NCI-H524 (cell line): Measurements from ENCODE around the gene GAB4.
A peak's percentile ranks its signal among the peaks of the same experiment; 100 is the strongest.
"Not testable (repeated sequence)": the region's sequence is repeated elsewhere in the genome, so short reads cannot be mapped to it uniquely, and the experiment has no call there.

Experiments used
- DNase-seq, 2 experiments: peaks; one replicate each; lab custom pipeline; 2025; lab: John Stamatoyannopoulos, UW

The GAB4 gene, protein sequence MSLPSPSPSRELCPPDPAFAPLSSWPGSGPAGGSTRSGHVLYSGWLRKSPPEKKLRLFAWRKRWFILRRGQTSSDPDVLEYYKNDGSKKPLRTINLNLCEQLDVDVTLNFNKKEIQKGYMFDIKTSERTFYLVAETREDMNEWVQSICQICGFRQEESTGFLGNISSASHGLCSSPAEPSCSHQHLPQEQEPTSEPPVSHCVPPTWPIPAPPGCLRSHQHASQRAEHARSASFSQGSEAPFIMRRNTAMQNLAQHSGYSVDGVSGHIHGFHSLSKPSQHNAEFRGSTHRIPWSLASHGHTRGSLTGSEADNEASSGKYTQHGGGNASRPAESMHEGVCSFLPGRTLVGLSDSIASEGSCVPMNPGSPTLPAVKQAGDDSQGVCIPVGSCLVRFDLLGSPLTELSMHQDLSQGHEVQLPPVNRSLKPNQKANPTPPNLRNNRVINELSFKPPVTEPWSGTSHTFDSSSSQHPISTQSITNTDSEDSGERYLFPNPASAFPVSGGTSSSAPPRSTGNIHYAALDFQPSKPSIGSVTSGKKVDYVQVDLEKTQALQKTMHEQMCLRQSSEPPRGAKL

DNA sequence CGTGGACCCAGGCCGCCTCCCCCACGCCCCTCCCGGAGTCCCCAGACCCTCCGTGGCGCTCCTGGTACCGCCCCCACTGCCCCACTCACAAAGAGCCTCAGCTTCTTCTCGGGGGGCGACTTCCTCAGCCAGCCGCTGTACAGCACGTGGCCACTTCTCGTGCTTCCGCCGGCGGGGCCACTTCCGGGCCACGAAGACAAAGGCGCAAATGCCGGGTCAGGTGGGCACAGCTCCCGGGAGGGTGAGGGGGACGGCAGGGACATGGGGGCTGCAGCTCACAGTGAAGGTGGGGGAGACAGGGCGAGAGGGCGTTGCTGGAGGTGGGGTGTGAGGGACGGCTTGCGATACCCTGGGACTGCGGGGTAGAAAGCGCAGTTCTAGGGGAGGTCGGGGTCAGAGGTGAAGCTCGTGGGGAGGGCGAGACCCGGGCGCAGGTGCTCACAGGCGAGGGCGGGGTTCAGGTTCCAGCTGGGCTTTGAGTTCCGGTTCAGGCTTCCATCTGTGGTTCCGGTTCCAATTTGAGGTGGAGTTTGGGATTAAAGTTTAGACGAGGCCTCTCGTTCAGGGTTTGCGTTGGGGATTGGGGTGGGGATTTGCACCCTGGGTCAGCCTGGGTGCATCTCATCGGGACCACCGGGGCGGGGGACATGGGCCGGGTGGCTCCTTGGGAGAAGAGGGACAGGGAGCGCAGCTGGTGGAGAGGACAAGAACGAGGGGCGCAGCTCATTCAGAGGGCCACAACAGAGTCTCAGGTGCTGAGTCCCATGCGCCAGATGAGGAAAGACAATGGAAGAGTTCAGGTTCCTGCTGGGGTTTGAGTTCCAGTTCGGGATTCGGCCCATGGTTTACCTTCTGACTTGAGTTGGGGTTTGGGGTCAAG lies at the start of gene GAB4:
Gene GAB4 (minus strand): TSS at position 371 of the 880 bp plus-strand sequence. CDS start 108 bp downstream, at position 263.
- no peak for DNase-seq

DNA sequence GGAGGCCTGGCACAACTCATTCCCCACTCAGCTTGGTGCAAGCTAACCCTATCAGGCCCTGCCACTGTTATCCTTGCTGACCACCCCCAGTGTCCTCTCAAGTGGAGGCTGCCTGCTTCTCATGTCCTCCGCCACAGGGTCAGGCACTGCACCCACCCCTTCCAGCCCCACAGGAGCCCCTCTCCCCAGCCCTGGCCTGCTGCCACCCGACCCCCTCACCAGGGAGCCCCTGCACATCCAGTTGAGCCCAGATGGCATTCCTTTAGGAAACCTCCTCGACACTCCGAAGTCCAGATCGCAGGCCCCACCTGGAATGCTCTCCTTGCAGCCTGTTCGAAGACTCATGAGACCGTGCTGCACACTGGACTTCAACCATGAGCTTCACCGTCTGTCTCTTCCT lies 48.8 kb upstream of the GAB4 start:
- DNase-seq, result no peak

DNA sequence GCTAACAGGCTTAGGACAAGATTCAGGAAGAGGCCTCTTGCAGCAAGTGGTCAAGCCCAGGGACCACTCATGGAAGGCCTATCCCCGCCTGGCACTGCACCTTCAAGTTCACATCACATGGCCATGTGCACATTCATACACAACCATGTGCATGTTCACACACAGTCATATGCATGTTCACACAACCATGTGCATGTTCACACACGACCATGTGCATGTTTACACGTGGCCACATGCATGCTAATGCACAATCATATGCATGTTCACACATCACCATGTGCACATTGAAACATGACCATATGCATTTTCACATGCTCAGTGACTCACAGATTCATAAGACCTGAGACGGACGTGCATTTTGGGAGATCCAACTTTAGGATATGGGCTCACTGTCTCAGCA lies 48.0 kb upstream of the GAB4 start:
- DNase-seq, result no peak

DNA sequence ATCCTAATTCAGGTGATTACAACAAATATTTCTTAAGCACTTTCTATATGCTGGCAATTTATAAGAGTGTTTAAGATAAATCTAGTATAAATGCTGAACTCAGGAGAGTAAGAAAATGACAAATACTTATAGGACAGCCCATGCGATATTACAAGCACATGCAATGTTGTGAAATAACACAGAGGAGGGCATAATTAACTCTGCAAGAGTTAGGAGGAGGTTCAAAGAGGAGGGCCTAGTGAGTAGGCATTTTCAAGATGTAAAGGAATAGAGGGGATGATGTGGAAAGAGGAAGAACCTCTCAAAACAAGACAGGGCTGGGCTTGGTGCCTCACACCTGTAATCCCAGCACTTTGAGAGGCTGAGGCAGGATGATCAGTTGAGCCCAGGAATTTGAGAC lies 39.6 kb upstream of the GAB4 start:
- no peak for DNase-seq

DNA sequence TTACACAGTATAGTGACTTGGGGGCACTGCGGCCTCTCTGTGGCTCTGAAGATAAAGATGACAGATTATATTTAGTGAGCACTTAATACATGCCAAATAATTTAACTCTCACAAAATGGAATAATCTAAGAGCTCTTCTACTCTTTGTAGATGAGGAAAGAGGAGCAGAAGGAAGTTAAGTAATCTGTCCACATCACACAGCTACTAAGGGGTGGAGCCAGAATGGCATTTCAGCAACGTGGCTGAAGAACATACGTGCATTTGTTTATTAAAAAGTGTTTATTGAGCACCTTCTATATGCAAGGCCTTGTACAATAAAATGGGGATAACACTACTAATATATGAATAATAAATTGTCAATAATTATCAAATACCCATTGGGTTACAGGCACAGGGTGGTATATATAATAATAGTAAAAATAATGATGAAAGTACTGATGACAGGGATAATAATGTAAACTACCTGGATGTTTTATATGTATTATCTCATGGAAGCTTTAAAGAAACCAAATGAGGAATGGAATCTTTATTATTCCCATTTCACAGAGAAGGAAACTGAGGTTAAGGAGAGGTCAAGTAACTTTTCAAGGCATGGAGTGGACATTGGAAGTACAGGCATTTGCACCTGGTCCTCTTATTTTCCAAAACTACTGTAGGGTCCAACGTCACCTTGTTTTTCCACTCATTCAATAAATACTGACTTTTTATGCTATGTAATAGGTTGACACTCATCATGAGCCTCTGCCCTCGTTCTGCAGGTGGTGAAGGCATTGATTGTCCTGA lies 38.7 kb upstream of the GAB4 start:
- no peak for DNase-seq

DNA sequence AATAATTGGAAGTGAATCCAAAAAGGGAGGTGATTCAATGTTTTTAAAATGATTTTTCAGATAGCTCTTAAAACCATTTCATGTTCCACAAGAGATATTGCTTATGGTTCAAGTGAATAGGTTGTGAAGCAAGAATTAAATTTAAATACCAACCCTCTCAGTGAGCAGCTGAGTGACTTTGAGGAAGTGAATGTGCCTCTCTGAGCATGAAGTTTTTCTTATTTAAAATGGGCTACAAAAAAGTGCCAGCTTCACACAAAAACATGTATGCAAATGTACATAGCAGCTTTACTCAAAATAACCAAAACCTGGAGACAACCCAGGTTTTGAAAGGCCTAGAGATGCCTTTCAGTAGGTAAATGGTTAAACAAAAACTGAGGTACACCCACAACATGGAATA lies 35.5 kb upstream of the GAB4 start:
- no peak for DNase-seq

DNA sequence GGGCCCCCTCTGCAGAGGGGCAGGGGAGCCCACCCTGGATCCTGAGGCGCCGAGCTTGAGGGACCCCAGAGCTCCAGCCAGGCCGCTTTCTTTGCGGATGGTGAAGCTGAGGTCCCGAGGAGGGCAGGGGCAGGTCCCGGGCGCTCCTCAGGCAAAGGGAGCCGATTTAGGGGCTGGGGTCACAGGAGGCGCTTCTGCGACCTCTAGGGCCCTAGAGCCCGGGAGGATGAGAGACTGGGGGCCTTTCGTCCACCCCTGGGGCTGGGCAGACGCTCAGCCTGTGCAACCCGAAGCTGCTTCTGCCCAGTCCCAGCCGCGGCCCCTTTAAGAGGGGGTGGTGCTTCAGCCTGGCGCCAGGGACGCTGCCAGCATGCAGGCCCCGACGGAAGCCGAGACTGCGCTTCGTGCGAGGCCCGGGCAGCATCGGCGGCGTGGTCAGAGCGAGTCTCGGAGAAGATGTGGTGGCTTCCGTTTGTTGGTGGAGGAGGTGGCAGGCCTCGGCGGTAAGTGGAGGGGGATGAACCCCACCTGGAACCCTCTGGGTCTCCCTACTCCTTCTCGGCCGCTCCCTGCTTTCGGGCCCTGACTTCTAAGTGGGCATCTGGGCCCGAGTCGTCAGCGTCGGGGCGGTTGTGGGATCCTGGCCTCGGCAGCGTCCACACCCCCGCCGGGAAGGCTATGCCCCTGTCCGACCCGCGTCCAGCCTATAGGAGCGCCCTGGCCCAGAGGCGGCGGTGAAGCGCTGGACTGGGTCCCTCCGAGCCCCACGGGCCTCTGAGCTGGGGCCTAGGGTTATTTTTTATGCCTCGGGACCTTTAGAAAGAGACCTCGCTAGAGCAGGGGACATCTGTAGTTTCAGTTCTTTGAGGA lies 29.1 kb upstream of the GAB4 start:
- peak in 1 of 2 experiments; percentile 40 for DNase-seq

DNA sequence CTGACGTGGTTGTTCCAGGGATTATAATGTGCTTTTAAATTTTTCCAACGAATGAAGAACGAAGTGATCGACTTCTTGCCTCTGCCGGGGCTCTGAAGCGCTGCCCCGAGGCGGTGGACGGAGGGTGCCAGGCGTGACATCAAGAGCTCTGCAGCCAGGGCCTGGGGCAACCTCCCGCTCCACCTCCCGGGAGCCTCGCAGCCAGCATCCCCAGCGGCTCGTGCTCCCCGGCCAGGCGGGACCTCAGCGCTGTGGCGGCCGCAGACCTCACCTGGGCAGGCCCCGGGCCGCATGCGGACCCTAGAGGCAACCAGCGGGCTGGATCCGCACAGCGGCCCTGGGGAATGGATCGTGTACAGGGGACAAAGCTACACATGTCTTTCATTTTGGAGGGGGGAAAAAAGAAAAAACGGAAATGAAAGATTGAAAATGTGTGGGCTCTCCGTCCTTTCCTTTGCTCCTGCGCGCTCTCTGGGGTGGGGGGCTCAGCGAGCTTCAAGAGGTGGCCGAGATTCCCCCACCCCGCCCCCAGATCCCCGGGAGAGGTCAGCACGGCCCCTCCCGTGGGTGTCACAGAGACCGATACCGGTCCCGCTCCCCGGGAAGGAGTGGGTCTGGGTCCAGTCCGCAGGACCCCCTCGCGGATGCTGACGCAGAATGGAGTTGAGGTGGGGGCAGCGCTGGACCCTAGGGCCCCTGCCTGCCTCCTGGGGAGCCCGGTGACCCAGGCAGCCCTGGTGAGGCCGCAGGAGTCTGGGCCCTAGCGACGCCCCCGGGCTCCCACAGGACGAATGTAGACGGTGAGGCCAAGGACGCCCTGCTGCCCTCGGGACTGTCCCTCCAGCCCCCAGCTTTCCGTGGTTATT lies 28.2 kb upstream of the GAB4 start:
- not testable (repeated sequence) for DNase-seq

DNA sequence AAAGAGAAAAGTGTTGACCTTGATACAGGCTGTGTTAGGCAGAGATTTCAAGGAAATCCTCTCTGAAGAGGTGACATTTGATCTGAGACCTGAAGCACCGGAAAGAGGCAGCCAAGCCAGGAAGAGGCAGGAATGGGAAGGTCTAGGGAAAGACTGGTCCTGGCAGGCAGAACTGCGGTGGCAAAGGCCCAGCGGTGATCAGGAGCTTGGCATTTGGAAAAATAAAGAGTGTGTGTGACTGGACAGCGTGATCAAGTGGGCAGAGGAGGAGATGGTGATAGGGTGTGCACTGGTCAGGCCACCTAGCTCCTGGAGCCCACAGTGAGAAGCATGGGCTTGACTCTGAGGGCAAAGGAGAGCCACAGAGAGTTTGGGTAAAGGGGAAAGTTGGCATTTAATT lies 27.2 kb upstream of the GAB4 start:
- DNase-seq, result peak in 1 of 2 experiments; percentile 21

DNA sequence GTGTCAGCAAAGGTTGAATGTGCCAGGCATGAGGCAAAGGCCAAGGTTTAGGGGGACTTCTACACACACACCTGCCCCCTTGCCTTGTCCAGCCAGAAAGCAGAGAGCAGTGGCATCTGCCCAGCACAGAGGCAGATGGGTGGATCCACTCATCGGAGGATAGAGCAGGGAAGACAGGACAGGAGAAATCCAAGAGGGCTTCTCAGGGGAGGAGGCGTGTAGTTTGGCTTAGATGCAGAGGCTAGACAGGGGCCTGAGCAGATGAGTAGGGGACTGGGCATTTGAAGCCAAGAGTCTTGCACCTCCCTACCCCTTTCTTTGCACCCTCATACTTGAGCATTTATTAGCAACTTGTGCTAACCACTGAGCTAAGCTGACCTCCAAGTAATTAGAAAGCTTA lies 26.5 kb upstream of the GAB4 start:
- not testable (repeated sequence) for DNase-seq

DNA sequence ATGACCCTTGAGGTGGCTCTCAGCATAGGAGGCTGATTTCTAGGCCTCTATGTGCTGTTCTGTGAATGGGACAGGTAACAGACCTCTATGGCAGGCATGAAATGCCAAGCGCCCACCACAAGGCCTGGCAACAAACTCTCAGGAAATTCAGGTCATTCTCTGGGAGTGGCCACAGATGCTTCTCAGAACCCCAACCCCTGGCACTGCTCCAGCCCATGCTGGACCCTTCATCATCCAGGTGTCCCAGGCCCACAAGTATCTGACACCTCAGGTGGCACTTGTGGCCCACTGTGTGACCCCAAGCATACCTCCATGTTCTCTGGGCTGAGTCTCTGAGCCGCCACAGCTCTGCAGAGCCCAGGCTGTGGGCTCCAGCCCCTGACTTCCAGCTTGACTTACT lies 24.3 kb upstream of the GAB4 start:
- DNase-seq, result not testable (repeated sequence)

DNA sequence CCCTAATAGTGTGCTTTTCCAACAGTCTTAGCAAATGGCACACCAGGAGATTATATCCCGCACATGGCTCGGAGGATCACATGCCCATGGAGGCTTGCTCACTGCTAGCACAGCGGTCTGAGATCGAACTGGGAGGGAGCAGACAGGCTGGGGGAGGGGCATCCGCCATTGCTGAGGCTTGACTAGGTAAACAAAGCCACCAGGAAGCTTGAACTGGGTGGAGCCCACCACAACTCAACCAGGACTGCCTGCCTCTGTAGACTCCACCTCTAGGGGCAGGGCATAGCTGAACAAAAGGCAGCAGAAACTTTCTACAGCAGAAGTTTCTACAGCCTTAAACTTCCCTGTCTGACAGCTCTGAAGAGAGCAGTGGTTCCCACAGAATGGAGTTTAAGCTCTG lies 16.4 kb upstream of the GAB4 start:
- DNase-seq, result not testable (repeated sequence)

DNA sequence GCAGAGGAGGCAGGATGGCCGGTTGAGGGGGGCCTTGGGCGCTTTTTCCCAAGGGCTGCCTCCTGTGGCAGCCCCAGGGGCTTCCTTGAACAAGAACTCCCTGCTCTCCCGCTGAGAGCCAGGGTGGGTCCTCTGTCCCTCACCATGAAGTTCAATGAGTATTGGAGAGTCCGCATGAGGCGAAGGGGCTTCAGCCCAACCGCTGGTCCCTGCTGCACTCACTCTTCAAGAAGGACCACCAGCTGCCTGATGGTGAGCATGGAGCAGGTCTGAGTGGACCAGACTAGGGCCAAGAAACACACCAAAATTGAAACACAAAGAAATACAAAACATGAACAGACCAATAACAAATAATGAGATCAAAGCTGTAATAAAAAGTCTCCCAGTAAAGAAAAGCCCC lies 7.5 kb upstream of the GAB4 start:
- not testable (repeated sequence) for DNase-seq

DNA sequence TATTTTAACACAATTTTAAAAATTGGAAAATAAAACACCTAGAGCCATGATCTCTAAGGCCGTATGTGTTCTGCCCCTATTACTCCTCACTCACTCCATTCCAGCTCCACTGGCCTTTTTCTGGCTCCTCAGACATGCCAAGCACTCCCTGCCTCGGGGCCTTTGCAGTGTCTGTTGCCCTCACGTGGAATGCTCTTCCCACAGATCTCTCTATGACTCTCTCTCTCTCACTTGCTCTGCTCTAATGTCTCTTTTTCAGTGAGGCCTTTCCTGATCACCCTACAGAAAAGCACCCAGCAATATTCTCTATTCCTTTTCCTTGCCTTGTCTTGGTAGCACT lies 6.0 kb upstream of the GAB4 start:
- not testable (repeated sequence) for DNase-seq

DNA sequence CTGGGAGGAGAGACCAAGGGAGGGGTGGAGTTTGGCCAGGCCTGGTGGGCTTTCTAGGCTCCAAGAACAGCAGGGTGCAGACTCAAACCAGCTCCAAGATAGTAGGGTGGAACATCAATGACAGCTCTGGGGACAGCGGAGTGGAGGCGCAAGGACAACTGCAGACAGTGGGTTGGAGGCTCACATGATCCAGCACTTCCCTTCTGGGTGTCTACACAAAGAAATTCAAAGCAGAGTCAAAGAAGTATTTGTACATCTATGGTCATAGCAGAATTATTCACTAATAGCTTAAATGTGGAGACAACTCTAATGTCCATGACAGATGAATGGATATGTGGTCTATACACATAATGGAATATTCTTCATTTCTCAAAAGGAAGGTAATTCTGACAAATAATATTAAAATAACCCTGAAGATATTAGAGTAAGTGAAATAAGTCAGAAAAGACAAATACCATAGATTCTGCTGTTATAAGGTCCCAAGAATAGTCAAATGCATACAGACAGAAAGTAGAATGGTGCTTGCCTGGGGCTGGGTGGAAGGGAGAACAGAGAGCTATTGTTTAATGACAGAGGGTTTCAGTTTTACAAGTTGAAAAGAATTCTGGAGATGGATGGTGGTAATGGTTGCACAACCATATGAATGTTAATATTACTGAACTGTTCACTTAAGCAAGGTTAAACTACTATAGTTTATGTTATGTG lies 5.5 kb upstream of the GAB4 start:
- no peak for DNase-seq

DNA sequence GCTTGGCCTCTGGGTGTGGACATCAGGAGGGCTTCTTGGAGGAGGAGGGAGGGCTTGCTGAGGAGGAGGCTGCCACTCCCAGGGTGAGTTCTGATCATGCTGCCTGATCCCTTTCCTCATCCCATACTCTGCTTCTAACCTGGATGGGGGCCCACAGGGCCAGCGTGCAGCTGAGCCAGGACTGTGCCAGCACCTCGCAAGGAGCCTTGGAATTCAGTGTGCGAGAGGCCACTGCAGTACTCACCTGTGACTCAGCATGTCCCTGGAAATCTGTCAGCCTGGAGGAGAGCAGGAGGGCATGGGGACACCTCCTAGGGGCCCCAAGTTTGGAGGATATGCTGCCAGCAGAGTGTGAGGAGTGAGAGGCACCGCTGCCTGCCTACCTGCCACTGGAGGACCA lies 4.2 kb upstream of the GAB4 start:
- DNase-seq, result no peak

DNA sequence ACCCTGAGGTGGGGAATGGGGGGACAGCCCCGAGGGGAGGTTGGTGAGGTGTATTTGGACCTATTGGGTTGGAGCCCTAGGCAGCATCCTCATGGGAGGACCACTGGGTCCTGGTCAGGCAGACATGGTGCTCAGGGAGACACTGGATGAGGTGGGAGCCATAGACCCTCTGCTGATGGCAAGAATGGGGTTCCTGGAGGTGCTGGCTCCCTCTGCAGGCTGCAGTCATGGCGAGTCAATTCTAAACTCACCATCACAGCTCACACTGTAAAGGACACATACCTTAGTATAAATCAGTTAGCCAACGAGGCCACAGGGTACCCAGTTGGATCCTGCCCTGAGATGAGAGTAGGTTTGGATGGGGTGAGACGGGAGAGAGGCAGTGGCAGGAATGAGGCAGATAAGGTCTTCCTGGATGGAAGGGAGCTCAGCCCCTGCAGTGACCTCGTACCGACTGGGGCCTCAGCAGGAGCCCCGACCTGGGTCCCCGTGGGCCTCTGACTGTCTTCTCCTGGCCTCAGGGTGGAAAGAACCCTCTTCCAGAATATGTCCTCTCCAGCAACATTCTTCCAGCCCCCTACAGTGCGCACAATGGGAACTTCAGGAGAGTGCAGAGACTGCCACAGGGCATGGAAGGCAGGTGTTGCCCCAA lies 1.7 kb upstream of the GAB4 start:
- no peak for DNase-seq

DNA sequence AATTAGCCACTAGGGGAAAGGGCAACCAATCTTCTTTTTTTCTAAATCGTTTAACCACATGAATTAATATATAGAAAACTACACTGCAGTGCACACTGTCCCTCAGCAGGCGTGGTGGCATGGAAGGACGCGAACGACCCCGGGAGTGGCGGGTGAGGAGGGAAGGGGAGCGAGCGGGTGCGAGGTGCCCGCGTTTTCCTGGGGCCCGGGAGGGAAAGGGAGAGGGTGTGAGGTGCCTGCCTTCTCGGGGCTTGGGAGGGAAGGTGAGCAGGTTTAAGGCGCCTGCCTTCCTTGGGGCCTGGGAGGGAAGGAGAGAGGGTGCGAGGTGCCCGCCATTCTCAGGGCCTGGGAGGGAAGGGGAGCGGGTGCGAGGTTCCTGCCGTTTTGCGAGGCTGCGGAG lies 765 bp downstream of the GAB4 start:
- no peak for DNase-seq

DNA sequence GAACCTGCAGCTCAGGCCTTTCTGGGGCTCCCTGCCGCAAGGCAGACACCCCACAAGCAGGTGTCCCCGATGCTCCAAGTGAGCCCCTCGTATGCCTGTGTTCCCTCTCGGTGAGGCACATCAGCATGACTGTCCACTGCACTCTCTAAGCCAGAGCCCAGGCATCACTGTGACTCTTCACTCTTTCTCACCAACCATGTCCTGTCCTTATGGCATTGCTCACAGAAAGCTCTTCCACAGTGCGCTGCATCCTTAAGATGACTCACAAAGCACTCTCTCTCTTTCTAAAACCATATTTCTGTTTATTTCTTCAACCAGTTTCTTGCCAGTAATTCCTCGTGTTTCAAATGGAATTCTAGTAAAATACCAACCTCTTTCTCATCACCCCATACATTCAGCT lies 18.1 kb downstream of the GAB4 start:
- DNase-seq, result no peak
